Panc1 (cell line): Measurements from ENCODE around the gene DNAJA4.
"Not testable (repeated sequence)": the region's sequence is repeated elsewhere in the genome, so short reads cannot be mapped to it uniquely, and the experiment has no call there.

Experiments
- POLR2AphosphoS5 ChIP-seq: IDR thresholded peaks from 2 replicates; pipeline ENCODE4 v1.6.1; 2012; ENCODE audit warnings: mild to moderate bottlenecking, low read depth, low read length, moderate library complexity
- SIN3A ChIP-seq: IDR thresholded peaks from 2 replicates; pipeline ENCODE4 v1.6.1; 2012; ENCODE audit warnings: low read depth, mild to moderate bottlenecking, low read length, moderate library complexity, borderline replicate concordance; ENCODE audit not compliant: insufficient read depth
- TCF7L2 ChIP-seq: IDR thresholded peaks from 2 replicates; pipeline ENCODE4 v1.6.1; 2011; ENCODE audit warnings: mild to moderate bottlenecking, low read depth, low read length, inconsistent platforms
- TF ChIP-seq, protein P1 (sequence below): fragments of 450-650 bp; IDR thresholded peaks from 2 replicates; pipeline ENCODE4 v1.5.1; 2017; ENCODE audit warnings: mild to moderate bottlenecking
- TF ChIP-seq, protein P2 (sequence below), 2 experiments: IDR thresholded peaks; 2 replicates each; pipeline ENCODE4 v1.6.1; 2011 to 2012; ENCODE audit warnings: low read depth in 2 of 2, control low read depth in 1 of 2, low read length in 1 of 2, mild to moderate bottlenecking in 1 of 2, moderate library complexity in 1 of 2; ENCODE audit not compliant: insufficient read depth in 1 of 2

DNA sequence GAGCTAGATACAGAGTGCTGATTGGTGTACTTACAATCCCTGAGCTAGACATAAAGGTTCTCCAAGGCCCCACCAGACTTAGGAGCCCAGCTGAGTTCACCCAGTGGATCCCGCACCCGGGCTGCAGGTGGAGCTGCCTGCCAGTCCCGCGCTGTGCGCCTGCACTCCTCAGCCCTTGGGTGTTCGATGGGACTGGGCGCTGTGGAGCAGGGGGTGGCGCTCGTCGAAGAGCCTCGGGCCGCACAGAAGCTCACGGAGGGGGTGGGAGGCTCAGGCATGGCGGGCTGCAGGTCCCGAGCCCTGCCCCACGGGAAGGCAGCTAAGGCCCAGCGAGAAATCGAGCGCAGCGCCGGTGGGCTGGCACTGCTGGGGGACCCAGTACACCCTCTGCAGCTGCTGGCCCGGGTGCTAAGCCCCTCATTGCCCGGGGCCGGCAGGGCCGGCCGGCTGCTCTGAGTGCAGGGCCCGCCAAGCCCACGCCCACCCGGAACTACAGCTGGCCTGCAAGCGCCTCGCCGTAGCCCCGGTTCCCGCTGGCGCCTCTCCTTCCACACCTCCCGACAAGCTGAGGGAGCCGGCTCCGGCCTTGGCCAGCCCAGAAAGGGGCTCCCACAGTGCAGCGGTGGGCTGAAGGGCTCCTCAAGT is 18.3 kb upstream of the DNAJA4 start:
- TF ChIP-seq, protein P1, sequence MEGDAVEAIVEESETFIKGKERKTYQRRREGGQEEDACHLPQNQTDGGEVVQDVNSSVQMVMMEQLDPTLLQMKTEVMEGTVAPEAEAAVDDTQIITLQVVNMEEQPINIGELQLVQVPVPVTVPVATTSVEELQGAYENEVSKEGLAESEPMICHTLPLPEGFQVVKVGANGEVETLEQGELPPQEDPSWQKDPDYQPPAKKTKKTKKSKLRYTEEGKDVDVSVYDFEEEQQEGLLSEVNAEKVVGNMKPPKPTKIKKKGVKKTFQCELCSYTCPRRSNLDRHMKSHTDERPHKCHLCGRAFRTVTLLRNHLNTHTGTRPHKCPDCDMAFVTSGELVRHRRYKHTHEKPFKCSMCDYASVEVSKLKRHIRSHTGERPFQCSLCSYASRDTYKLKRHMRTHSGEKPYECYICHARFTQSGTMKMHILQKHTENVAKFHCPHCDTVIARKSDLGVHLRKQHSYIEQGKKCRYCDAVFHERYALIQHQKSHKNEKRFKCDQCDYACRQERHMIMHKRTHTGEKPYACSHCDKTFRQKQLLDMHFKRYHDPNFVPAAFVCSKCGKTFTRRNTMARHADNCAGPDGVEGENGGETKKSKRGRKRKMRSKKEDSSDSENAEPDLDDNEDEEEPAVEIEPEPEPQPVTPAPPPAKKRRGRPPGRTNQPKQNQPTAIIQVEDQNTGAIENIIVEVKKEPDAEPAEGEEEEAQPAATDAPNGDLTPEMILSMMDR, result not testable (repeated sequence)
- not testable (repeated sequence) for TF ChIP-seq SIN3A, POLR2AphosphoS5, TCF7L2
- TF ChIP-seq, protein P2, sequence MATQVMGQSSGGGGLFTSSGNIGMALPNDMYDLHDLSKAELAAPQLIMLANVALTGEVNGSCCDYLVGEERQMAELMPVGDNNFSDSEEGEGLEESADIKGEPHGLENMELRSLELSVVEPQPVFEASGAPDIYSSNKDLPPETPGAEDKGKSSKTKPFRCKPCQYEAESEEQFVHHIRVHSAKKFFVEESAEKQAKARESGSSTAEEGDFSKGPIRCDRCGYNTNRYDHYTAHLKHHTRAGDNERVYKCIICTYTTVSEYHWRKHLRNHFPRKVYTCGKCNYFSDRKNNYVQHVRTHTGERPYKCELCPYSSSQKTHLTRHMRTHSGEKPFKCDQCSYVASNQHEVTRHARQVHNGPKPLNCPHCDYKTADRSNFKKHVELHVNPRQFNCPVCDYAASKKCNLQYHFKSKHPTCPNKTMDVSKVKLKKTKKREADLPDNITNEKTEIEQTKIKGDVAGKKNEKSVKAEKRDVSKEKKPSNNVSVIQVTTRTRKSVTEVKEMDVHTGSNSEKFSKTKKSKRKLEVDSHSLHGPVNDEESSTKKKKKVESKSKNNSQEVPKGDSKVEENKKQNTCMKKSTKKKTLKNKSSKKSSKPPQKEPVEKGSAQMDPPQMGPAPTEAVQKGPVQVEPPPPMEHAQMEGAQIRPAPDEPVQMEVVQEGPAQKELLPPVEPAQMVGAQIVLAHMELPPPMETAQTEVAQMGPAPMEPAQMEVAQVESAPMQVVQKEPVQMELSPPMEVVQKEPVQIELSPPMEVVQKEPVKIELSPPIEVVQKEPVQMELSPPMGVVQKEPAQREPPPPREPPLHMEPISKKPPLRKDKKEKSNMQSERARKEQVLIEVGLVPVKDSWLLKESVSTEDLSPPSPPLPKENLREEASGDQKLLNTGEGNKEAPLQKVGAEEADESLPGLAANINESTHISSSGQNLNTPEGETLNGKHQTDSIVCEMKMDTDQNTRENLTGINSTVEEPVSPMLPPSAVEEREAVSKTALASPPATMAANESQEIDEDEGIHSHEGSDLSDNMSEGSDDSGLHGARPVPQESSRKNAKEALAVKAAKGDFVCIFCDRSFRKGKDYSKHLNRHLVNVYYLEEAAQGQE (IDR thresholded peaks at IDR 0.05; ENCODE audit: insufficient read depth in 1 of 2, low read depth in 2 of 2, low read length in 1 of 2), result not testable (repeated sequence)
